Parathyroid adenoma (tissue), 2 donors: ENCODE results near the gene GNG2.

Source experiments
- H2AFZ ChIP-seq: fragments of 300-600 bp; sonication (generic); one replicate; pipeline ENCODE4 v1.7.0; 2017; ENCODE audit warnings: antibody characterized with exemption, mild to moderate bottlenecking
- H3K27ac ChIP-seq: fragments of 300-600 bp; sonication (generic); one replicate; pipeline ENCODE4 v1.7.0; 2017
- H3K27me3 ChIP-seq: fragments of 300-600 bp; sonication (generic); one replicate; pipeline ENCODE4 v1.7.0; 2017; ENCODE audit warnings: low read length; ENCODE audit not compliant: control insufficient read depth, insufficient read depth
- H3K36me3 ChIP-seq: fragments of 300-600 bp; sonication (generic); one replicate; pipeline ENCODE4 v1.7.0; 2017; ENCODE audit warnings: low read length; ENCODE audit not compliant: control insufficient read depth, insufficient read depth
- H3K4me1 ChIP-seq: fragments of 300-600 bp; sonication (generic); one replicate; pipeline ENCODE4 v1.7.0; 2017; ENCODE audit warnings: control low read depth
- H3K4me2 ChIP-seq: fragments of 300-600 bp; sonication (generic); one replicate; pipeline ENCODE4 v1.7.0; 2017; ENCODE audit warnings: low read length
- H3K4me3 ChIP-seq: fragments of 300-600 bp; sonication (generic); one replicate; pipeline ENCODE4 v1.7.0; 2017; ENCODE audit warnings: low read depth, low read length
- H3K79me2 ChIP-seq: fragments of 300-600 bp; sonication (generic); one replicate; pipeline ENCODE4 v1.7.0; 2017; ENCODE audit warnings: control low read depth
- H3K9ac ChIP-seq: fragments of 300-600 bp; sonication (generic); one replicate; pipeline ENCODE4 v1.7.0; 2017; ENCODE audit warnings: mild to moderate bottlenecking
- H3K9me3 ChIP-seq: fragments of 300-600 bp; sonication (generic); one replicate; pipeline ENCODE4 v1.7.0; 2017; ENCODE audit warnings: low read length; ENCODE audit not compliant: control insufficient read depth
- CTCF ChIP-seq: fragments of 300-600 bp; sonication (generic); IDR thresholded peaks from one replicate; pipeline ENCODE4 v1.7.0; 2017; ENCODE audit warnings: antibody characterized with exemption, mild to moderate bottlenecking
- donor health status: primary hyperparathyroidism.

The GNG2 gene

DNA sequence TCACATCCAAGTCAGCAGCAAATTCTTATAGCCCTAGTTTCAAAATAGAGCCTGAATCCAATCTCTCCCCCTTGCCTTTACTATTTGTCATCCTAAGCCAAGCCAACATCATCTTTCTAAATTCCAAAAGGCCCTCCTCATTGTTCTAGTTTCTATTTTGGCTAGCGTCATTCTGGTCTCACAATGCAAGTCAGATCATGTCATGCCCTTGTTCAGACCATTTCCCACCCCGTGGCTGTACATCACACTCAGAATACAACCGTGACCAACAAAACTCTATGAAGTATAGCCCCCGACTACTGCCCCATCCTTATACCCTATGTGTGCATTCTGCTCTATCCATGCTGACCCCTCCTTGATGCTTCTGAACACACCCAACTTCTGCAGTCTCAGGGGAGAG lies 12.3 kb upstream of the GNG2 start:
- Histone ChIP-seq H3K27ac (no peak overlapping the region), H3K4me2 (no peak overlapping the region), H3K4me1 (no peaks in the 10 kb centered on the region), H3K36me3 (no peaks in the 10 kb centered on the region), H3K4me3 (no peak overlapping the region), H2AFZ (no peak overlapping the region), H3K27me3 (no peaks in the 10 kb centered on the region), H3K79me2 (no peaks in the 10 kb centered on the region), H3K9me3 (no peaks in the 10 kb centered on the region), H3K9ac (no peak overlapping the region)
- TF ChIP-seq CTCF, result no peak

DNA sequence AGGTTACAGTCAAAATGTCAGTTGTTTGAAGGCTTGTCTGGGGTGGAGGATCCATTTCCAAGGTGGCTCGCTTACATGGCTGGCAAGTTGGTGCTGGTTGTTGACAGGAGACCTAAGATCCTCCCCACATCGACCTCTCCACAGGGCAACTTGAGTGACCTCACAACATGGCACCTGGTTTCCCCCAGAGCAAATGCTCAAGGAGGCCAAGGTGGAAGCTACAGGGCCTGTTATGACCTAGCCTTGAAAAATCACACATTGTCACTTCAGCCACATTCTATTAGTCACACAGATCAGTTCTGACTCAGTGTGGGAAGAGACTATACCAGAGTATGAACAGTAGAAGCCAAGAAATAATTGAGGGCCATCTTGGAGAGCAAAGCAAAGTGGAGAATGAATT lies 11.3 kb upstream of the GNG2 start:
- H3K4me1 ChIP-seq, result no peaks in the 10 kb centered on the region
- TF ChIP-seq CTCF, result no peak
- no peaks in the 10 kb centered on the region for H3K27me3 ChIP-seq
- no peak overlapping the region for H3K4me3 ChIP-seq
- no peaks in the 10 kb centered on the region for H3K9me3 ChIP-seq
- H3K9ac ChIP-seq, result no peak overlapping the region
- H3K27ac ChIP-seq, result no peak overlapping the region
- no peak overlapping the region for H2AFZ ChIP-seq
- H3K36me3 ChIP-seq, result no peaks in the 10 kb centered on the region
- H3K79me2 ChIP-seq, result no peaks in the 10 kb centered on the region
- no peak overlapping the region for H3K4me2 ChIP-seq

DNA sequence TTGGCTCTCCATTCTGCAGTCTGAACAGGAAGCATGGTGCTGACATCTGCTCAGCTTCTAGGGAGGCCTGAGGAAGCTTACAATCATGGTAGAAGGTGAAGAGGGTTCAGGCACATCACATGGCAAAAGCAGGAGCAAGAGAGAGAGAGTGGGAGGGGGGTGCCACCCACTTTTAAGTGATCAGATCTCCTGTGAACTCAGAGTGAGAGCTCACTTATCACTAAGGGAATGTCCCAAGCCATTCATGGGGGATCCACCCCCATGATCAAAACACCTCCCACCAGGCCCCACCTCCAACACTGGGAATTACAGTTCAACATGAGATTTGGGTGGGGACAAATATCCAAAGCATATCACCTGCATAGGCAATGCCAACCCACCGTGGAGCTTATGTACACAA lies 9.8 kb upstream of the GNG2 start:
- Histone ChIP-seq H3K27ac (no peak overlapping the region), H3K27me3 (no peaks in the 10 kb centered on the region), H3K9ac (no peak overlapping the region), H3K36me3 (no peaks in the 10 kb centered on the region), H3K79me2 (no peaks in the 10 kb centered on the region), H3K4me1 (no peaks in the 10 kb centered on the region), H3K4me2 (no peak overlapping the region), H3K4me3 (no peak overlapping the region), H3K9me3 (no peaks in the 10 kb centered on the region), H2AFZ (no peak overlapping the region)
- TF ChIP-seq CTCF, result no peak

- Histone ChIP-seq H3K27me3 (no peaks in the 10 kb centered on the region), H2AFZ (no peak overlapping the region), H3K9me3 (no peaks in the 10 kb centered on the region), H3K4me1 (no peaks in the 10 kb centered on the region), H3K79me2 (no peaks in the 10 kb centered on the region), H3K4me3 (no peak overlapping the region), H3K9ac (no peak overlapping the region), H3K4me2 (no peak overlapping the region), H3K27ac (no peak overlapping the region), H3K36me3 (no peaks in the 10 kb centered on the region)
- no peak for TF ChIP-seq CTCF
Observed at GRCh38 chr14:51852541-51852940, 7.9 kb upstream of the GNG2 start.

DNA sequence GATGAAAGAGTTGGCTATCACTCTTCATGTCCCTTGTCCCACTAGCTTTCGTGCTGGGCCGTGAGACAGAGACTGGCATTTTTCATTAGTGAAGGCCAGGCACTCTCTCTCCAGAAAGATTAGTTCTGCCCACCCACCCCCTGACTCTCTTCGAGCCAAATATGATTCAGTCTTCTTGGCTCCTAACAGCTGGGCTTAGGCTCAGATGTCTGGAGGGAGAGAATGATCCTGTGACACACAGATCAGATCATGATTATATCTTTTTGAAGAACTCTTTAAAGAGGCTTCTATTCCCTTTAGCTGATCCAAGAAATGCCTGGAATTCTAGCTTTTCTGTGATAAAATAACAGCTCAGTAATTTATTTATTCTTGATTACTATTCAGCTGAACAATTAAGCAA lies 5.2 kb upstream of the GNG2 start:
- no peaks in the 10 kb centered on the region for H3K4me1 ChIP-seq
- H3K9me3 ChIP-seq, result no peaks in the 10 kb centered on the region
- no peak overlapping the region for H3K9ac ChIP-seq
- no peaks in the 10 kb centered on the region for H3K27me3 ChIP-seq
- H3K4me2 ChIP-seq, result no peak overlapping the region
- no peak overlapping the region for H2AFZ ChIP-seq
- H3K4me3 ChIP-seq, result no peak overlapping the region
- no peaks in the 10 kb centered on the region for H3K79me2 ChIP-seq
- no peaks in the 10 kb centered on the region for H3K36me3 ChIP-seq
- no peak overlapping the region for H3K27ac ChIP-seq
- no peak for TF ChIP-seq CTCF
